HG02571 (cell line): ENCODE measurements around the gene MYH13.

Experiments
- ATAC-seq: cut with Tn5 transposase; IDR thresholded peaks from one replicate; pipeline ENCODE4 v1.9.1; 2021; ENCODE audit warnings: mild to moderate bottlenecking, moderate library complexity; ENCODE audit not compliant: unreplicated experiment

The MYH13 gene

GRCh38 chr17:10372906-10373305, at the start of gene MYH13:
TSS of gene MYH13 (minus strand) at chr17:10373006. CDS start at chr17:10364530, 8,476 bp downstream.
- ATAC-seq: no peak

- ATAC-seq: no peak
Measured at GRCh38 chr17:10421900-10422542, 49.2 kb upstream of the MYH13 start, which contains the start of gene MYH8. TSS of gene MYH8 (minus strand) at chr17:10421950. CDS start at chr17:10420227, 1,723 bp downstream.

GRCh38 chr17:10421211-10421610, 48.4 kb upstream of the MYH13 start:
- ATAC-seq: no peak

GRCh38 chr17:10420811-10421210, 48.0 kb upstream of the MYH13 start:
- ATAC-seq: no peak

- no peak for ATAC-seq
Measured at GRCh38 chr17:10417431-10417830, 44.6 kb upstream of the MYH13 start.

- ATAC-seq: no peak
Measured at GRCh38 chr17:10415161-10415560, 42.4 kb upstream of the MYH13 start.

- no peak for ATAC-seq
Measured at GRCh38 chr17:10403589-10403988, 30.8 kb upstream of the MYH13 start.

GRCh38 chr17:10398352-10398751, 25.5 kb upstream of the MYH13 start:
- no peak for ATAC-seq

GRCh38 chr17:10396524-10397163, 23.8 kb upstream of the MYH13 start:
- ATAC-seq: no peak

GRCh38 chr17:10394201-10394887, 21.5 kb upstream of the MYH13 start:
- ATAC-seq: no peak

- ATAC-seq: no peak
Measured at GRCh38 chr17:10392880-10393279, 20.1 kb upstream of the MYH13 start.

GRCh38 chr17:10385871-10386270, 13.1 kb upstream of the MYH13 start:
- no peak for ATAC-seq

- no peak for ATAC-seq
Measured at GRCh38 chr17:10384175-10384574, 11.4 kb upstream of the MYH13 start.

- no peak for ATAC-seq
Measured at GRCh38 chr17:10380631-10381408, 8.0 kb upstream of the MYH13 start.

GRCh38 chr17:10370016-10370608, 2.7 kb downstream of the MYH13 start:
- ATAC-seq: no peak

- no peak for ATAC-seq
Measured at GRCh38 chr17:10369239-10369638, 3.6 kb downstream of the MYH13 start.

- ATAC-seq: no peak
Measured at GRCh38 chr17:10368561-10368960, 4.2 kb downstream of the MYH13 start.

GRCh38 chr17:10360578-10360977, 12.2 kb downstream of the MYH13 start:
- no peak for ATAC-seq

GRCh38 chr17:10357768-10358167, 15.0 kb downstream of the MYH13 start:
- ATAC-seq: no peak

- no peak for ATAC-seq
Measured at GRCh38 chr17:10354651-10355050, 18.2 kb downstream of the MYH13 start.

- no peak for ATAC-seq
Measured at GRCh38 chr17:10352893-10353292, 19.9 kb downstream of the MYH13 start.
